IPS-15b (cell line): ENCODE results near the gene DDR1.
"Not testable (repeated sequence)": the region's sequence is repeated elsewhere in the genome, so short reads cannot be mapped to it uniquely, and the experiment has no call there.

ENCODE experiments used
- H3K27me3 ChIP-seq: one replicate; pipeline ENCODE4 v1.6.1; 2013; ENCODE audit warnings: low read length; ENCODE audit not compliant: control insufficient read depth, insufficient read depth
- H3K36me3 ChIP-seq: one replicate; pipeline ENCODE4 v1.6.1; 2013; ENCODE audit warnings: low read length; ENCODE audit not compliant: control insufficient read depth, insufficient read depth
- H3K4me1 ChIP-seq: one replicate; pipeline ENCODE4 v1.6.1; 2013; ENCODE audit warnings: mild to moderate bottlenecking, low read length; ENCODE audit not compliant: control insufficient read depth, insufficient read depth
- H3K4me3 ChIP-seq: one replicate; pipeline ENCODE4 v1.5.1; 2013; ENCODE audit warnings: low read depth, low read length
- H3K9ac ChIP-seq: one replicate; pipeline ENCODE4 v1.6.1; 2013; ENCODE audit warnings: low read depth, mild to moderate bottlenecking, low read length
- H3K9me3 ChIP-seq: one replicate; pipeline ENCODE4 v1.6.1; 2013; ENCODE audit warnings: mild to moderate bottlenecking, low read length; ENCODE audit not compliant: control insufficient read depth, insufficient read depth

Gene DDR1

GRCh38 chr6:30857549-30857948 lies 26.8 kb upstream of the DDR1 start:
- Histone ChIP-seq H3K27me3 (no peaks in the 10 kb centered on the region), H3K4me3 (no peak overlapping the region), H3K4me1 (no peaks in the 10 kb centered on the region), H3K9me3 (peaks cover 6% of the 10 kb centered on the region), H3K36me3 (no peaks in the 10 kb centered on the region), H3K9ac (no peak overlapping the region)

DNA sequence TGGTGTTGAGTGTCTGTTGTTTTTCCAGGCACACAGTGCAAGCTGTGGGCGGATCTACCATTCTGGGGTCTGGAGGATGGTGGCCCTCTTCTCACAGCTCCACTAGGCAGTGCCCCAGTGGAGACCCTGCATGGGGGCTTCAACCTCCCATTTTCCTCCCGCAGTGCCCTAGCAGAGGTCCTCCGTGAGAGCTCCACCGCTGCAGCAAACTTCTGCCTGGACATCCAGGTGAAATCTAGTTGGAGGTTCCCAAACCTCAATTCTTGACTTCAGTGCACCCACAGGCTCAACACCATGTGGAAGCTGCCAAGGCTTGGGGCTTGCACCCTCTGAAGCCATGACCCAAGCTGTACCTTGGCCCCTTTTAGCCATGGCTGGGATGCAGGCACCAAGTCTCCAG lies 24.6 kb upstream of the DDR1 start:
- not testable (repeated sequence) for H3K4me1 ChIP-seq, H3K9me3 ChIP-seq, H3K36me3 ChIP-seq, H3K27me3 ChIP-seq, H3K9ac ChIP-seq, H3K4me3 ChIP-seq

DNA sequence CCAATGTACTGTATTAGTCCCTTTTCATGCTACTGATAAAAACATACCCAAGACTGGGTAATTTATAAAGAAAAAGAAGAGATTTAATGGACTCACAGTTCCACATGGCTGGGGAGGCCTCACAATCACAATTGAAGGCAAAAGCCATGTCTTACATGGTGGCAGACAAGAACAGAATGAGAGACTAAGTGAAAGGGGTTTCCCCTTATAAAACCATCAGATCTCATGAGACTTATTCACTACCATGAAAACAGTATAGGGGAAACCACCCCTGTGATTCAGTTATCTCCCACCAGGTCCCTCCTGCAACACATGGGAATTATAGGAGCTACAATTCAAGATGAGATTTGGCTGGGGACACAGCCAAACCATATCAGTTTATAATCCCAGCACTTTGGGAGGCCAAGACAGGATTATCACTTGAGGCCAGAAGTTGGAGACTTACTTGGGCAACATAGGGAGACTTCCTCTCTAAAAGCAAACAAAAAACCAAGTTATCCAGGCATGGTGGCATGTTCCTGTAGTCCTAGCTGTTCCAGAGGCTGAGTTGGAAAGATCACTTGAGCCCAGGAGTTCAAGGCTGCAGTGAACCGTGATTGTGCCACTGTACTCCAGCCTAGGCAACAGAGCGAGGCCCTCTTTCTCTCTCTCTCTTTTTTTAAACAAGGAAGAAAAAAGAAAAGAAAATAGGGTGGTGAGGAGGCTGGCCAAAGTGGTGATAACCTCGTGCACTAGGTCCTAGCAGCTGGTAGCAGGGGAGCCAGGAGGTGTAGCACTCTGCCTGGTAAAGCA lies 22.9 kb upstream of the DDR1 start:
- no peaks in the 10 kb centered on the region for H3K4me1 ChIP-seq
- no peak overlapping the region for H3K9ac ChIP-seq
- no peak overlapping the region for H3K4me3 ChIP-seq
- H3K27me3 ChIP-seq: no peaks in the 10 kb centered on the region
- no peaks in the 10 kb centered on the region for H3K36me3 ChIP-seq
- H3K9me3 ChIP-seq: peaks cover 6% of the 10 kb centered on the region

GRCh38 chr6:30862156-30862875 lies 22.0 kb upstream of the DDR1 start:
- Histone ChIP-seq H3K36me3 (no peaks in the 10 kb centered on the region), H3K4me3 (no peak overlapping the region), H3K9ac (no peak overlapping the region), H3K27me3 (no peaks in the 10 kb centered on the region), H3K4me1 (no peaks in the 10 kb centered on the region), H3K9me3 (peaks cover 6% of the 10 kb centered on the region)

DNA sequence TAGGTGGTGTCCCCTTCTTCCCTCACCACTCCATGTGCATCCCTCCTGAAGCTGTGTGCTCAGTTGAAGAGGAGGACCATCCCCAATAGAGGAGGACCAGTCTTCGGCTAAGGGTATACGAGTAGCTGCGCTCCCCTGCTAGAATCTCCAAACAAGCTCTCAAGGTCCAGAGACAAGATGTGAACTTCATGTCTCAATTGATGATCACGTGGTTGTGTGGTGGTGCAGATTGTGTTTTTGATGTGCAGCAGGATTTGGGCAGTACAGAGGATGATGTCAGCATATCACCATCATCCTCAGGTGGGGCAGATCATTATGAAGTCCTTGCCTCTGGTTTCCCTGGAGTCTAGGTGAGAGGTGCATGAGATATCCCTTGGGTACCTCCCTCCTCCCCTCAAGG lies 20.0 kb upstream of the DDR1 start:
- Histone ChIP-seq H3K36me3 (no peaks in the 10 kb centered on the region), H3K4me1 (no peaks in the 10 kb centered on the region), H3K27me3 (no peaks in the 10 kb centered on the region), H3K9ac (no peak overlapping the region), H3K4me3 (no peak overlapping the region), H3K9me3 (peaks cover under 1% of the 10 kb centered on the region)

DNA sequence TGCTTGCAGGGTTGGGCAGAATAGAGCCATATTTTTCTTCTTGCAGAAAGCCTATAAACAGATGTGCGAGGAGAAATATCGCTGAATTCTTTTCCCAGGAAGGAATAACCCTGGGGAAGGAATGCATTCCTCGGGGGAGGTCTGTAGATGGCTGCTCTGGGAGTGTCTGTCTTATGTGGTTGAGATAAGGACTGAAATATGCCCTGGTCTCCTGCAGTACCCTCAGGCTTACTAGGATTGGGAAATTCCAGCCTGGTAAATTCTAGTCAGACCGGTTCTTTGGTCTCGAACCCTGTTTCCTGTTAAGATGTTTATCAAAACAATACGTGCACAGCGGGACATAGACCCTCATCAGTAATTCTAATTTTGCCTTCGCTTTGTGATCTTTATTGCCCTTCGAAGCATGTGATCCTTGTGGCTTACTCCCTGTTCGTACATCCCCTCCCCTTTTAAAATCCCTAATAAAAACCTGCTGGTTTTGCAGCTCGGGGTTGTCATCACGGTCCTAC lies 15.0 kb upstream of the DDR1 start:
- H3K27me3 ChIP-seq, H3K36me3 ChIP-seq, H3K4me1 ChIP-seq, H3K4me3 ChIP-seq, H3K9ac ChIP-seq: not testable (repeated sequence)
- H3K9me3 ChIP-seq: peaks cover 18% of the 10 kb centered on the region

- Histone ChIP-seq H3K4me1 (no peaks in the 10 kb centered on the region), H3K36me3 (no peaks in the 10 kb centered on the region), H3K9ac (no peak overlapping the region), H3K27me3 (no peaks in the 10 kb centered on the region), H3K4me3 (no peak overlapping the region), H3K9me3 (peaks cover 18% of the 10 kb centered on the region)
These were observed 13.8 kb upstream of the DDR1 start for GRCh38 chr6:30870546-30870945.

GRCh38 chr6:30871592-30872183 lies 12.6 kb upstream of the DDR1 start:
- Histone ChIP-seq H3K9me3 (peaks cover 18% of the 10 kb centered on the region), H3K36me3 (no peaks in the 10 kb centered on the region), H3K4me3 (no peak overlapping the region), H3K27me3 (no peaks in the 10 kb centered on the region), H3K9ac (no peak overlapping the region), H3K4me1 (no peaks in the 10 kb centered on the region)

DNA sequence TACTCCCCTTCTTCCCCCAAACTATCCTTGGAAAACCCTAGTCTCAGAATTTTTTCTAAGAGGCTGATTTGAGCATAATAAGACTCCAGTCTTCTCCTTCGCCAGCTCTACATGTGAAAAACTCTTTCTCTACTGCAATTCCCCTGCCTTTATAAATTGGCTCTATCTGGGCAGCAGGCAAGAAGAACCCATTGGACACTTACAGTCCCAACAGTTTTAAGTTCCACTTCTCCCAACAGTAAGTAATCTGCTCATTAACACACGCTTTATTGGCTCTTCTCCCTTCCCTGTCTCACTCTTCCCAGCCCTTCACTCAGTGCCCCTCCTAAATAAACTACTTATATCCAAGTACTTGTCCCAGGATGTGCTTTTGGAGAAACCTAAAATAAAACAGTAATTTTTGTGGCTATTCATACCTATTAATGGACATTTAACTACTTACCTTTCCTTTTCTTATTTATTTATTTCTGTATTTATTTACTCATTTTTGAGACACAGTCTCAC lies 11.1 kb upstream of the DDR1 start:
- H3K9me3 ChIP-seq: peaks cover 18% of the 10 kb centered on the region

GRCh38 chr6:30873795-30874194 lies 10.5 kb upstream of the DDR1 start:
- not testable (repeated sequence) for H3K9ac ChIP-seq, H3K36me3 ChIP-seq, H3K27me3 ChIP-seq, H3K4me1 ChIP-seq, H3K4me3 ChIP-seq
- H3K9me3 ChIP-seq: peaks cover 18% of the 10 kb centered on the region

More for the DNA sequence above, 11.1 kb upstream of the DDR1 start:
- Histone ChIP-seq H3K27me3 (no peaks in the 10 kb centered on the region), H3K9ac (no peak overlapping the region), H3K36me3 (no peaks in the 10 kb centered on the region), H3K4me1 (peaks cover 2% of the 10 kb centered on the region), H3K4me3 (no peak overlapping the region)

DNA sequence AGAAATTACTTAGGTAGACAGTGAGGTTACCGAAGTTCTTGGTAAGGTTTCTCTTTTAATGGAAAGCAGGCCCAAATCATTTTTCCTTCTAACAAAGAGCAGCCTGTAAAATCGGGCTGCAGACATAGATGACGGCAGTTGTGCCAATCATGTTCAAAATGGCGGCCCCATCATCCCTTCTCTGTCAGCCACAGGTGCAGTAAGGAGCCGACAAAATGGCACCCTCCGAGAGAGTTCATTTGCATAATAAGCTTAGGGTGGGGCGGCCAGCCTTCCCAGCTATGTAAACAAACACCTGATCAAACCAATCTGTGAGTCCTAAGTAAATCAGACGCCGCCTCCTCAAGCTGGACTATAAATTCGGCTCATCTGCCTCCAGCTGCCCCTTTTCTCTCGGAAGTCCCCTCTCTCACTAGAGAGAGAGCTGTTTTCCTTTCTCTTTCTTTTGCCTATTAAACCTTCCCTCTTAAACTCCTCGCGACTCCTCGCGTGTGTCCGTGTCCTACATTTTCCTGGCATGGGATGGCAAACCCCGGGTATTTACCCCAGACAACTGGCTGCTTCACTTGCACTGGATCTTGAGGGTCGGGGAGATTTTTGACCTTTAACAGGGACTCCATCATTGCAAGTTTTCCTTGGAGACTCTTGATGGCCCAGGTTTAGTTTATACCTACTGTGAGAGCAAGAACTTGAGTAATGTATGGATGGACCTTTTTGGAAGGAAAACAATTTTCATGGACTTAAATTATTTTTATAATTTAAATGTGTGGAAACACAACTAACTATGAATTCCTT lies 8.9 kb upstream of the DDR1 start:
- H3K9me3 ChIP-seq: peaks cover 11% of the 10 kb centered on the region

More for the DNA sequence above, 8.9 kb upstream of the DDR1 start:
- Histone ChIP-seq H3K4me1 (peaks cover 8% of the 10 kb centered on the region), H3K36me3 (no peaks in the 10 kb centered on the region), H3K4me3 (no peak overlapping the region), H3K9ac (no peak overlapping the region), H3K27me3 (no peaks in the 10 kb centered on the region)
